ENCODE data around the gene MRPL55.

The MRPL55 gene

DNA sequence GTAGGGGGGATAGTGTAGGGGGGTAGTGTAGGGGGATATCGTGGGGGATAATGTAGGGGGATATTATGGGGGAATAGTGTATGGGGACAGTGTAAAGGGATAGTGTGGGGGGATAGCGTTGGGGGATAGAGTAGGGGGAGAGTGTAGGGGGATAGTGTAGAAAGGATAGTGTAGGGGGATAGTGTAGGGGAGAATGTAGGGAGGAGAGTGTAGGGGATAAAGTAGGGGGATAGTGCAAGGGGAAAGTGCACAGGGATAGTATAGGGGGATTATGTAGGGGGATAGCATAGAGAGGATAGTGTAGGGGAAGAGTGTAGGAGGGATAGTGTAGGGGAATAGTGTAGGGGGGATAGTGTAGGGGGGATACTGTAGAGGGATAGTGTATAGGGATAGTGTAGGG, 38.9 kb downstream of the MRPL55 start:
- in situ Hi-C loops (cut with MboI; ENCODE audit: low sequenced_read_pairs, unreplicated experiment), result no loop called here
- DNase-seq (ENCODE audit: low spot score), result no peak
- TF ChIP-seq, protein P1, sequence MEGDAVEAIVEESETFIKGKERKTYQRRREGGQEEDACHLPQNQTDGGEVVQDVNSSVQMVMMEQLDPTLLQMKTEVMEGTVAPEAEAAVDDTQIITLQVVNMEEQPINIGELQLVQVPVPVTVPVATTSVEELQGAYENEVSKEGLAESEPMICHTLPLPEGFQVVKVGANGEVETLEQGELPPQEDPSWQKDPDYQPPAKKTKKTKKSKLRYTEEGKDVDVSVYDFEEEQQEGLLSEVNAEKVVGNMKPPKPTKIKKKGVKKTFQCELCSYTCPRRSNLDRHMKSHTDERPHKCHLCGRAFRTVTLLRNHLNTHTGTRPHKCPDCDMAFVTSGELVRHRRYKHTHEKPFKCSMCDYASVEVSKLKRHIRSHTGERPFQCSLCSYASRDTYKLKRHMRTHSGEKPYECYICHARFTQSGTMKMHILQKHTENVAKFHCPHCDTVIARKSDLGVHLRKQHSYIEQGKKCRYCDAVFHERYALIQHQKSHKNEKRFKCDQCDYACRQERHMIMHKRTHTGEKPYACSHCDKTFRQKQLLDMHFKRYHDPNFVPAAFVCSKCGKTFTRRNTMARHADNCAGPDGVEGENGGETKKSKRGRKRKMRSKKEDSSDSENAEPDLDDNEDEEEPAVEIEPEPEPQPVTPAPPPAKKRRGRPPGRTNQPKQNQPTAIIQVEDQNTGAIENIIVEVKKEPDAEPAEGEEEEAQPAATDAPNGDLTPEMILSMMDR (IDR thresholded peaks at IDR 0.05; ENCODE audit: borderline replicate concordance, control extremely low read depth, extremely low read depth, insufficient read depth, missing control alignments), result no peak

DNA sequence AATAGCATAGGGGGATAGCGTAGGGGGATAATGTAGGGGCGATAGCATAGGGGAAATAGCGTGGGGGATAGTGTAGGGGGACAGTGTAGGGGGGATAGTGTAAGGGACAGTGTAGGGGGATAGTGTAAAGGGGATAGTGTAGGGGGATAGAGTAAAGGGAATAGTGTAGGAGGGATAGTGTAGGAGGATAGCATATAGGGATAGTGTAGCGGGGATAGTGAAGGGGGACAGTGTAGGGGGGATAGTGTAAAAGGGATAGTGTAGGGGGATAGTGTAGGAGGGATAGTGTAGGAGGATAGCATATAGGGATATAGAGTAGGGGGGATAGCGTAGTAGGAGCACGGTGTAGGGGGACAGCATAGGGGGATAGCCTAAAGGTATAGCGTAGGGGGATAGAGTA, 40.7 kb downstream of the MRPL55 start:
- TF ChIP-seq, protein P1 (IDR thresholded peaks at IDR 0.05; ENCODE audit: borderline replicate concordance, control extremely low read depth, extremely low read depth, insufficient read depth, missing control alignments), result no peak
- in situ Hi-C loops (cut with MboI; ENCODE audit: low sequenced_read_pairs, unreplicated experiment), result no loop called here
- DNase-seq (ENCODE audit: low spot score), result no peak

DNA sequence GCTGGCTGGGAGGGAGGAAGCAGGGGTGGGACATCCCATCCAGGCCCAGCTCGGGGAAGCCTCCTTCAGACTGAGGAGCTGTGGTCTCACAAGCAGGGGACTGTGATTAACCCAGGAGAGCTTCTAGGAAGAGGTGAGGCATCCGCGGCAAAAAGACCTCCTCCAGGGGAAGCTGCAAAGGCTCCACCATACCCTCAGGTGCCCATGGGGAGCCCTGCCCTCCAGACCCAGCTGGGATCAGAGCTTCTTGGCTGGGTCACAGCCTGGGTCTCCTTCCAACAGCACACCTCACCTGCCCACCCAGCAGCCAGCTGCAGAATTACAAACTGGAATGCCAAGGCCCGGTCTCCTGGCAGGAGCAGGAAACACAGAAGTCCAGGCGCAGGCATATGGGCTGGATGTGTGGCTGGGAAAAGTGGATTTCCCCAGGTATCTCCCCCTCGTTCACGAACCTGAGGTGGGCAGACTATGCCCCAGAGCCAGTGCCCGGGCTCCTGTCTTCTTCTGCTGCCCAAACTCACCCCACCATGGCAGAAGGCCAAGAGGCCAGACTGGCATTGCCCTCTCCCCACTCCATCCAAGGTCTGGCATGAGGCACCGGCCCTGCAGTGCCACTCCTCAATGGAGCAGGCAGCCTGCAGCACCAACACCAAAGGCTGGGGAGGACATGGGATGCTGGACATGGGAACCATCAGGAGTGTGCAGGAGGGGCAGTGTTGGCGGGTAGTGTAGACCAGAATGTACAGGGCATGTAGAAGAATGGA, 42.0 kb downstream of the MRPL55 start:
- no peak for DNase-seq (ENCODE audit: low spot score)
- in situ Hi-C loops (cut with MboI; ENCODE audit: low sequenced_read_pairs, unreplicated experiment), result no loop called here
- TF ChIP-seq, protein P1 (IDR thresholded peaks at IDR 0.05; ENCODE audit: borderline replicate concordance, control extremely low read depth, extremely low read depth, insufficient read depth, missing control alignments), result no peak

DNA sequence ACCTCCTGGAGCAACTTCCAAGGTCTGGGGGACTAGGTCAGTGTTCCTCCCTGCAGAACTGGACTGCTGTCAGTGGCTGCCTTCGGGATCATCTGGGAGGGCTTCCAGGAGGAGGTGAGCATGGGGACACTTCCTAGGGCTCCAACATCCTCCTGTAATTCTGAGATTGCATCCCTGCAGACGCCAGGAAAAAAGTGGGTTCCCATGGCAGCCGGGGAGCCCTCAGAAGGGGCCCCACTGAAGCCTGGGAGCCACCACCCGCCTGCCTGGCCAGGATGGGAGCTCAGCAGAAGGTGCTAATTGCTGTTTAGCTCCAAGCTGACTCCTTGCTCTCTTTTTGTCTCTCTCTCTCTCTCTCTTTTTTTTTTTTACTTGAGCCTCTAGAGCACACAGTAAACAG, 42.7 kb downstream of the MRPL55 start:
- no peak for DNase-seq (ENCODE audit: low spot score)
- in situ Hi-C loops (cut with MboI; ENCODE audit: low sequenced_read_pairs, unreplicated experiment), result no loop called here
- TF ChIP-seq, protein P1 (IDR thresholded peaks at IDR 0.05; ENCODE audit: borderline replicate concordance, control extremely low read depth, extremely low read depth, insufficient read depth, missing control alignments), result no peak

DNA sequence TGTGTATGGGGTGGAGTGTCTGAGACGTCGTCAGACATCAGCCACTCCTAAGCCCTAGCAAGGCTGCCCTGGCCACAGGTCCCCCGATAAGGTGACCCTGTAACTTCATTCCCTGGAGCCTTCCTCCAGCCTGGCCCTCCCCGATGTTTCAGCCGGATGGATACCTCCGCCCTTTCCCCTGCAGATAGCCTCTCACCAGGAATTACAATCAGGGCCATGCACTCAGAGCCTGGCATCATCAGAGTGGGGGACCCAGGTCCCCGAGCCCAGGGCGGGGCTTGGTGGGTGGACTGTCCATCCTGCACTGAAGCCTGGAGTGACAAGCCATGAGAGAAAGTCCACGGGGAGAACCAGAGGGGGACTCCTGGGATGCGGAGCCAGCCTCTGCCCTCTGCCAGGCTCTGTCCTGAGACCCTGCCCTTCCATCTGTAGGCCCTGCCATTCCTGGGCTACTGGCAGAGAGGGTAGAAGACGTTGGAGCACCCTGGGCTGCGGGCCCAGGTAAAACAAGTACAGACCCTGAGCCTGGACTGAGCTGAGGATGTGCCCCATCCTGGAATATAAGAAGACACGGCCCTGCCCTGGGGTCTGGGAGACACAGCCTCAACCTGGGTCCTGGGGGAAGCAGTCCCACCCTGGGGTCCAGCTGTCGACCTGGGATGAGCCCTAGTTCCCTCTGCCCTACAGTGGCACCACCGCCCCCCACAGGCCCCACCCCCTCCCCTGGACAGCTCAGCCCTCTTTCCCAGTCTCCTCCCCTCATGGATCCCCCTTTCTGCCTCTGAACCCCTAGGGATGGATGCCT, 43.4 kb downstream of the MRPL55 start:
- in situ Hi-C loops (cut with MboI; ENCODE audit: low sequenced_read_pairs, unreplicated experiment), result no loop called here
- no peak for DNase-seq (ENCODE audit: low spot score)
- TF ChIP-seq, protein P1 (IDR thresholded peaks at IDR 0.05; ENCODE audit: borderline replicate concordance, control extremely low read depth, extremely low read depth, insufficient read depth, missing control alignments), result no peak

DNA sequence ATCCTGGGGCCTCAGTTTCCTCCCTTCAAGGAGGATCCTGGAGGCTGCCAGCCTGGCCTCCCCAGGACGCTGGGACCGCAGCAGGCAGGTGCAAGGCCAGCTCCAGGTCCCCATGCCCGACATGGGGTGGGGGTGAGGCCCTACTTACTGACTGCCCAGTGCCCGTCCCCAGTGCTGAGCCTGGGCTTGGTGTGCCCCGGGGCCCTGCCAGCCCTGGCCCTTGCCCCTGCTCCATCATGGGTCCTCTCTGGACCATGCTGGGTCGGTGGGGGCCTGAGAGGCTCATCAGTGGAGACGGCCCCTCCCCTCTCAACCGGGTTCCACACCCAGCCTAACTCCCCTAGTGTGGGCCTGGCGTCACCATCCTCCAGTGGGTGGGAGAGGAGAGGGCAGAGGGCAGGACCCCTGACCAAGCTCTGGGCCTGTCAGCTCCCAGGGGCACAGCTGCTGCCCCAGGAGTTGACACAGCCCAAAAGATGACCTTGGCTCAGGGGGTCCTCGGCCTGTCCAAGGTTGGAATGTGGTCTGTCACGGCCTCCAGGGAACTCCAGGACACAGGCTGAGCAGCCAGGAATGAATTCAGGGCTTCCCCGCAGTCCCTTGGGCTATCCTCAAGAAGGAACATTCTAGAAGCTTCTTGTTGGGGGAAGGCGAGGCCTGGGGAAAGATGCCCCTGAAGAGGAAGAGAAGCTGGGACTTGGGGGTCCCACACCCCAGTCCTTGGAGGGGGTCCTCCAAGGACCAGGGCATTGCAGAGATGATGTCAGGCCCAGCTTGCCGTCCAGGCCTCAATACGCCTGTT, 44.2 kb downstream of the MRPL55 start:
- no peak for DNase-seq (ENCODE audit: low spot score)
- TF ChIP-seq, protein P1 (IDR thresholded peaks at IDR 0.05; ENCODE audit: borderline replicate concordance, control extremely low read depth, extremely low read depth, insufficient read depth, missing control alignments), result no peak
- in situ Hi-C loops (cut with MboI; ENCODE audit: low sequenced_read_pairs, unreplicated experiment), result no loop called here
